B cell (primary cell): Measurements from ENCODE around the gene MARVELD1. TPM values are rescaled to one million over a fixed set of nuclear protein-coding genes. Genes with fewer than 3 reads are reported as not detected.

Experiments
- ATAC-seq: fragments of 200-7000 bp; cut with Tn5 transposase; one replicate; pipeline ENCODE4 v1.10.0; 2021; ENCODE audit warnings: low read depth, mild to moderate bottlenecking, moderate number of reproducible peaks, moderate library complexity
- CTCF ChIA-PET: fragments of 350-600 bp; sonication (Branson Sonifier 250); formaldehyde crosslinking; loops from one replicate; lab custom pipeline; 2021; ENCODE audit warnings: antibody characterized with exemption, inconsistent platforms; lab: Charles Lee
- POLR2A ChIA-PET: fragments of 350-600 bp; sonication (Branson Sonifier 250); formaldehyde crosslinking; loops from one replicate; lab custom pipeline; 2021; ENCODE audit warnings: antibody characterized with exemption; lab: Charles Lee
- DNase-seq: peaks from one replicate; pipeline ENCODE4 v3.0.0; 2013
- H2AFZ ChIP-seq: 2 replicates; pipeline ENCODE4 v1.6.1; 2012; ENCODE audit warnings: mild to moderate bottlenecking, low read depth, low read length; ENCODE audit not compliant: insufficient read depth, poor library complexity, severe bottlenecking
- H3K27ac ChIP-seq, 2 donors: 1 replicate in 1 of 2; 2 replicates in 1 of 2; pipeline ENCODE4 v1.5.1; 2012 to 2013; ENCODE audit warnings: low read length in 2 of 2, mild to moderate bottlenecking in 2 of 2, moderate library complexity in 1 of 2
- H3K27me3 ChIP-seq, 4 experiments: fragments of 200-600 bp in 1 of 4; sonication (generic) in 1 of 4; replicated peaks in 1 of 4; 1 replicate in 2 of 4; 2 replicates in 2 of 4; pipeline versions ENCODE4 v1.6.1 to v1.7.0; 2013 to 2016; ENCODE audit warnings: low read length in 3 of 4, mild to moderate bottlenecking in 2 of 4, mixed read lengths in 1 of 4, moderate library complexity in 1 of 4; ENCODE audit not compliant: insufficient read depth in 4 of 4, control insufficient read depth in 3 of 4; ENCODE audit errors: control extremely low read depth in 1 of 4
- H3K36me3 ChIP-seq, 2 experiments: replicated peaks in 1 of 2; 1 replicate in 1 of 2; 2 replicates in 1 of 2; pipeline versions ENCODE4 v1.6.1 to v1.7.1; 2013; ENCODE audit warnings: low read length in 1 of 2; ENCODE audit not compliant: insufficient read depth in 2 of 2, control insufficient read depth in 1 of 2; ENCODE audit errors: control extremely low read depth in 1 of 2, extremely low read depth in 1 of 2
- H3K4me1 ChIP-seq, 2 donors: fragments of 200-600 bp in 1 of 2; sonication (generic) in 1 of 2; 1 replicate in 1 of 2; 2 replicates in 1 of 2; pipeline versions ENCODE4 v1.5.1 to v1.6.1; 2013 to 2017; ENCODE audit warnings: low read length in 2 of 2; ENCODE audit not compliant: control insufficient read depth in 2 of 2, insufficient read depth in 2 of 2
- H3K4me2 ChIP-seq: replicated peaks from 2 replicates; pipeline ENCODE3; 2012; ENCODE audit warnings: mild to moderate bottlenecking, low read depth, low read length; ENCODE audit not compliant: poor library complexity, severe bottlenecking
- H3K4me3 ChIP-seq, 5 experiments: fragments of 200-600 bp in 1 of 5; sonication (generic) in 1 of 5; 1 replicate in 3 of 5; 2 replicates in 2 of 5; pipeline versions ENCODE4 v1.5.1 to v1.7.0; 2011 to 2016; ENCODE audit warnings: low read length in 4 of 5, mild to moderate bottlenecking in 4 of 5, low read depth in 2 of 5, control low read depth in 1 of 5, moderate library complexity in 1 of 5; ENCODE audit not compliant: insufficient read depth in 1 of 5; ENCODE audit errors: control extremely low read depth in 1 of 5, extremely low read depth in 1 of 5
- H3K79me2 ChIP-seq: fragments of 200-600 bp; sonication (generic); one replicate; pipeline ENCODE4 v1.6.0; 2016; ENCODE audit warnings: low read length; ENCODE audit not compliant: control insufficient read depth, insufficient read depth
- H3K9ac ChIP-seq: fragments of 200-600 bp; sonication (generic); 2 replicates; pipeline ENCODE4 v1.6.1; 2017; ENCODE audit warnings: mild to moderate bottlenecking, low read length, moderate library complexity
- H3K9me3 ChIP-seq, 3 donors: one replicate each; pipeline versions ENCODE4 v1.6.1 to v1.7.1; 2013; ENCODE audit warnings: low read length in 2 of 3; ENCODE audit not compliant: control insufficient read depth in 2 of 3, insufficient read depth in 1 of 3; ENCODE audit errors: control extremely low read depth in 1 of 3
- H4K20me1 ChIP-seq: 2 replicates; pipeline ENCODE4 v1.6.0; 2012; ENCODE audit warnings: mild to moderate bottlenecking, low read length; ENCODE audit not compliant: insufficient read depth, control insufficient read depth, poor library complexity, severe bottlenecking
- H3K27ac Mint-ChIP-seq: one replicate; pipeline ENCODE4 v1.8.0; 2021; ENCODE audit warnings: mixed read lengths
- H3K27me3 Mint-ChIP-seq: one replicate; pipeline ENCODE4 v1.8.0; 2021; ENCODE audit warnings: mixed read lengths
- H3K4me1 Mint-ChIP-seq: one replicate; pipeline ENCODE4 v1.8.0; 2021; ENCODE audit warnings: mixed read lengths
- H3K4me3 Mint-ChIP-seq: one replicate; pipeline ENCODE4 v1.8.0; 2021; ENCODE audit warnings: mixed read lengths
- H3K9me3 Mint-ChIP-seq: one replicate; pipeline ENCODE4 v1.8.0; 2022; ENCODE audit warnings: mixed read lengths; ENCODE audit not compliant: insufficient read depth
- EZH2 ChIP-seq: IDR thresholded peaks from 2 replicates; pipeline ENCODE4 v1.6.1; 2012; ENCODE audit warnings: borderline replicate concordance, low read depth, mild to moderate bottlenecking, moderate library complexity, low read length; ENCODE audit not compliant: insufficient read depth, poor library complexity, severe bottlenecking
- WGBS: methylation state at CpG from one replicate; pipeline ENCODE4 v1.1.5; 2013; ENCODE audit warnings: missing lambda C conversion rate; ENCODE audit not compliant: insufficient coverage; 5-methylcytosine and 5-hydroxymethylcytosine counted together
- intact Hi-C: fragments of 100-400 bp; cut with micrococcal nuclease; formaldehyde crosslinking; loops from one replicate; pipeline ENCODE4 v1.10.0; 2022
- polyA plus RNA-seq: library from polyadenylated mRNA; depleted of rRNA; stranded (reverse); fragments of >200 nt; gene quantifications from 2 replicates; pipeline ENCODE4 v1.2.3, GENCODE V29; 2012
- total RNA-seq, 2 donors: library from RNA; stranded (reverse); fragments of 120-200 nt in 1 of 2; gene quantifications; 1 replicate in 1 of 2; 2 replicates in 1 of 2; pipeline versions ENCODE4 v1.2.3 to v1.2.4, GENCODE V29; 2013 to 2022
- TF ChIP-seq, protein P1 (sequence below): fragments of 200-600 bp; IDR thresholded peaks from one replicate; pipeline ENCODE4 v1.8.0; 2022; ENCODE audit warnings: antibody characterized with exemption, mild to moderate bottlenecking

Gene MARVELD1
- total and polyA plus RNA-seq, 2 donors (not counting 1 experiment from before 2014, with no cell fraction given): 0.45 to 0.54 TPM

- peak overlapping the region; percentile 89 for H2AFZ ChIP-seq
- ATAC-seq: no peak
- peaks cover 57% of the 10 kb centered on the region for H3K4me1 Mint-ChIP-seq
Measured at GRCh38 chr10:97737770-97738265, 24.3 kb downstream of the MARVELD1 start.

GRCh38 chr10:97738616-97739015 lies 25.1 kb downstream of the MARVELD1 start:
- no peak for TF ChIP-seq EZH2
- TF ChIP-seq, protein P1, sequence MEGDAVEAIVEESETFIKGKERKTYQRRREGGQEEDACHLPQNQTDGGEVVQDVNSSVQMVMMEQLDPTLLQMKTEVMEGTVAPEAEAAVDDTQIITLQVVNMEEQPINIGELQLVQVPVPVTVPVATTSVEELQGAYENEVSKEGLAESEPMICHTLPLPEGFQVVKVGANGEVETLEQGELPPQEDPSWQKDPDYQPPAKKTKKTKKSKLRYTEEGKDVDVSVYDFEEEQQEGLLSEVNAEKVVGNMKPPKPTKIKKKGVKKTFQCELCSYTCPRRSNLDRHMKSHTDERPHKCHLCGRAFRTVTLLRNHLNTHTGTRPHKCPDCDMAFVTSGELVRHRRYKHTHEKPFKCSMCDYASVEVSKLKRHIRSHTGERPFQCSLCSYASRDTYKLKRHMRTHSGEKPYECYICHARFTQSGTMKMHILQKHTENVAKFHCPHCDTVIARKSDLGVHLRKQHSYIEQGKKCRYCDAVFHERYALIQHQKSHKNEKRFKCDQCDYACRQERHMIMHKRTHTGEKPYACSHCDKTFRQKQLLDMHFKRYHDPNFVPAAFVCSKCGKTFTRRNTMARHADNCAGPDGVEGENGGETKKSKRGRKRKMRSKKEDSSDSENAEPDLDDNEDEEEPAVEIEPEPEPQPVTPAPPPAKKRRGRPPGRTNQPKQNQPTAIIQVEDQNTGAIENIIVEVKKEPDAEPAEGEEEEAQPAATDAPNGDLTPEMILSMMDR: no peak
- H2AFZ ChIP-seq: no peak overlapping the region
- H3K9ac ChIP-seq: no peak overlapping the region
- intact Hi-C loops: loop anchor here (5.0 kb wide), 1 partner anchor 1884 kb away; the partner anchor contains the start of gene SLC25A28
- H4K20me1 ChIP-seq: peaks cover 28% of the 10 kb centered on the region
- ATAC-seq: no peak
- DNase-seq: no peak
- H3K27ac ChIP-seq: no peak overlapping the region
- H3K4me3 ChIP-seq: no peak overlapping the region
- H3K27me3 ChIP-seq: no peaks in the 10 kb centered on the region
- peaks cover 59% of the 10 kb centered on the region for H3K4me1 Mint-ChIP-seq
- no peaks in the 10 kb centered on the region for H3K9me3 Mint-ChIP-seq
- peaks cover 57% of the 10 kb centered on the region for H3K79me2 ChIP-seq
- H3K4me3 Mint-ChIP-seq: peak overlapping the region; percentile 100
- H3K9me3 ChIP-seq: no peaks in the 10 kb centered on the region
- WGBS: 100% methylated on average over 3 of the region's 4 CpGs
- ChIA-PET POLR2A (no interaction called here), CTCF (interaction anchor here (0.6 to 11.1 kb wide), 3 partner anchors 29 to 60 kb away, joined by 3 to 267 read pairs (median 3); no protein-coding TSS in a partner anchor)
- H3K36me3 ChIP-seq: peaks cover 0 to 31% of the 10 kb centered on the region in 2 experiments
- peak overlapping the region; percentile 84 for H3K4me2 ChIP-seq
- peaks cover 25 to 39% of the 10 kb centered on the region in 2 donors for H3K4me1 ChIP-seq
- H3K27me3 Mint-ChIP-seq: no peaks in the 10 kb centered on the region
- H3K27ac Mint-ChIP-seq: no peak overlapping the region

More at GRCh38 chr10:97737770-97738265, 24.3 kb downstream of the MARVELD1 start:
- Histone ChIP-seq H3K4me3 (peak overlapping the region; percentile 46 to 97 (median 77)), H3K9me3 (no peaks in the 10 kb centered on the region), H3K9ac (peak overlapping the region; percentile 97), H3K4me2 (peak overlapping the region; percentile 84), H3K36me3 (peaks cover 0 to 23% of the 10 kb centered on the region in 2 experiments), H3K79me2 (peaks cover 49% of the 10 kb centered on the region), H3K4me1 (peaks cover 25 to 39% of the 10 kb centered on the region in 2 donors), H3K27ac (peak overlapping the region; percentile 92 to 97), H4K20me1 (peaks cover 20% of the 10 kb centered on the region), H3K27me3 (no peaks in the 10 kb centered on the region)
- no peaks in the 10 kb centered on the region for H3K27me3 Mint-ChIP-seq
- 35% methylated on average over 13 of the region's 14 CpGs for WGBS
- no peaks in the 10 kb centered on the region for H3K9me3 Mint-ChIP-seq
- H3K4me3 Mint-ChIP-seq: peak overlapping the region; percentile 100
- intact Hi-C loops: loop anchor here (1.0 to 5.0 kb wide), 5 partner anchors 51 to 1884 kb away; partner anchors contain the start of genes AVPI1, MMS19, MORN4 and PI4K2A
- peak overlapping the region; percentile 100 for H3K27ac Mint-ChIP-seq
- TF ChIP-seq, protein P1: no peak
- no peak for TF ChIP-seq EZH2
- no peak for DNase-seq
- POLR2A ChIA-PET: no interaction called here
- CTCF ChIA-PET: interaction anchor here (1.1 to 11.1 kb wide), 2 partner anchors 37 to 59 kb away, joined by 3 to 267 read pairs; no protein-coding TSS in a partner anchor
